Lower lobe of right lung (tissue), 2 donors: ENCODE results near the gene SLC51A. TPM values are rescaled to one million over a fixed set of nuclear protein-coding genes. Genes with fewer than 3 reads are reported as not detected.
"Not testable (repeated sequence)": the region's sequence is repeated elsewhere in the genome, so short reads cannot be mapped to it uniquely, and the experiment has no call there.

ENCODE experiments used
- ATAC-seq, 2 donors: fragments of 200-7000 bp; cut with Tn5 transposase; one replicate each; pipeline ENCODE4 v1.9.1; 2020 to 2022; ENCODE audit warnings: mild to moderate bottlenecking in 2 of 2, moderate library complexity in 2 of 2
- DNase-seq: peaks from one replicate; pipeline ENCODE4 v3.0.0-alpha.2; 2020
- H3K27ac ChIP-seq: fragments of 200-600 bp; one replicate; pipeline ENCODE4 v1.8.0; 2022
- H3K27me3 ChIP-seq: fragments of 200-600 bp; one replicate; pipeline ENCODE4 v1.8.0; 2022; ENCODE audit warnings: low read depth
- H3K36me3 ChIP-seq: fragments of 200-600 bp; one replicate; pipeline ENCODE4 v1.8.0; 2022; ENCODE audit warnings: mild to moderate bottlenecking
- H3K4me1 ChIP-seq: fragments of 200-600 bp; one replicate; pipeline ENCODE4 v1.8.0; 2022
- H3K4me3 ChIP-seq: fragments of 200-600 bp; one replicate; pipeline ENCODE4 v1.8.0; 2022; ENCODE audit warnings: mild to moderate bottlenecking
- H3K9me3 ChIP-seq: fragments of 200-600 bp; one replicate; pipeline ENCODE4 v1.8.0; 2022
- CTCF ChIP-seq: fragments of 200-600 bp; IDR thresholded peaks from one replicate; pipeline ENCODE4 v1.8.0; 2022; ENCODE audit warnings: antibody characterized with exemption, mild to moderate bottlenecking
- intact Hi-C: fragments of 100-400 bp; cut with DNase I; formaldehyde crosslinking; loops from one replicate; pipeline ENCODE4 v1.11.0; 2022
- total RNA-seq: library from RNA; stranded (reverse); fragmentation: NEBNext Ultra II Directional; extraction: Animal tissue kit (Norgen Biotek cat#: 25700); gene quantifications from one replicate; pipeline ENCODE4 v1.2.1, GENCODE V29; 2021
- donor health status: DM: no; HTN: yes; CAD: no; lungs with severe emphysema.

The SLC51A gene
- total RNA-seq, 1 donor from 2014 or later: 1.3 TPM

DNA sequence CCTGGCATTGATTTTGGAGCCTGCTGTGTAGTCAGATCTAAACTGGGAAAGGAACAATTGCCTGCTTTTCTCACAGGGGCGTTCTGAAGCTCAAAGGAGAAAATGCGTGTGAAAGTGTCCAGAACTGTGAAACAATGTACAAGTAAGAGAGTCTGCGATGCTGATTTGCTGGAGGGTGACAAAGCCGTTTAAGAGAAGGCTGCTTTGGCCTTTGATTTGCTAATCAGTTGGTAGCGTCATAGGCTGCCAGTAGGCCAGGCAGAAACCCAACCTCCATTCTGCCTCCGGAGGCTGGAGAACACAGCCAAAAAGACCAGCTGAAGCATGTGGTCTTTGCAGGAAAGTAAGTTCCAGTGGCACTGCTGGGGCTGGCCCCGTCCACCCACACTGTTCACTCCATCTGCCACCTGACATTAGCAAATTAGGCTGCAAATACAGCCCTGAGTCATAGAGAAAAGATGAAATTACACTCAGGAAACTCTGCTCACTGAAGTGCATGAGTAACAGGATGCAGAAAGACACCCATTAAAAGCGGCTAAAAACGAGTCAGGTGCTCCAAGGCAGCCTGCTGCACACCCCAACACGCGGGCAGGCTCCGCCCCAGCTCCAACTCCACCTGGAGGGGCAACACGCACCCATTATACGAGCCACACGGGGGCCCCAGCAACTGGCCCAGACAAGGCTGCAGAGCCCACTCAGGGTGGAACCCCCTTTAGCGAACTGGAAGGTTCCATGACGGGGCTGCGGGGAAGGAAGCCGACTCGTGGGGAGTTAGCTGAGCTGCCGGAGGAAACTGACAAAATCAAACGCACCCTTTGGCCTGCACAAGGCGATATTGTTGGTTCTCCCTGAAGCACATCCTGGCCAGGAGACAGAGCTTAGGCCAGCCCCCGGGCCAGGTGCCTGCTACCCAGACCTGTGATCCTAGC lies 36.7 kb upstream of the SLC51A start:
- intact Hi-C loops: no loop called here
- TF ChIP-seq CTCF: no peak
- no peak for DNase-seq
- Histone ChIP-seq H3K4me3 (peak overlapping the region; percentile 23), H3K9me3 (no peaks in the 10 kb centered on the region), H3K36me3 (no peaks in the 10 kb centered on the region), H3K27ac (peak overlapping the region; percentile 60), H3K27me3 (no peaks in the 10 kb centered on the region), H3K4me1 (peaks cover 8% of the 10 kb centered on the region)
- peak; percentile 68 for ATAC-seq

DNA sequence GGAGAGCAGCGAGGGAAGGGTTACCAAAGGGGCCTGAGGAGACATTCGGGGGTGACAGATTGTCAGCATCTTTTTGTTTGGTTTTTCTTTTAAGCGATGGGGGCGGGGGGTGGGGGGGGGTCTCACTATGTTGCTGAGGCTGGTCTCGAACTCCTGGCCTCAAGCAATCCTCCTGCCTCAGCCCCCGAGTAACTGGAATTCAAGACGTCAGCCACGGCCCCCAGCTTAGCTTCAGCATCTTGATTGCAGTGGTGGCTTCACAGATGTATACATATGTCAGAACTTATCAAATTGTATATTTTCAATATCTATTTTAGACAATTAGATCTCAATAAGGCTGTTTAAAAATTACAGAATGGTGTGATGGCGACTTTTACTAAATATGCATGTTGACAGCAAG lies 36.0 kb upstream of the SLC51A start:
- no peaks in the 10 kb centered on the region for H3K9me3 ChIP-seq
- no peak for TF ChIP-seq CTCF
- peak; percentile 8 for DNase-seq
- H3K27ac ChIP-seq: peak overlapping the region; percentile 60
- intact Hi-C loops: no loop called here
- peaks cover 8% of the 10 kb centered on the region for H3K4me1 ChIP-seq
- no peaks in the 10 kb centered on the region for H3K36me3 ChIP-seq
- H3K4me3 ChIP-seq: no peak overlapping the region
- no peaks in the 10 kb centered on the region for H3K27me3 ChIP-seq
- ATAC-seq: no peak

GRCh38 chr3:196181127-196181546 lies 35.2 kb upstream of the SLC51A start:
- DNase-seq (no peak), ATAC-seq (no peak)
- H3K27me3 ChIP-seq: no peaks in the 10 kb centered on the region
- peaks cover 8% of the 10 kb centered on the region for H3K4me1 ChIP-seq
- H3K27ac ChIP-seq: no peak overlapping the region
- intact Hi-C loops: no loop called here
- TF ChIP-seq CTCF: no peak
- H3K36me3 ChIP-seq: no peaks in the 10 kb centered on the region
- H3K9me3 ChIP-seq: no peaks in the 10 kb centered on the region
- H3K4me3 ChIP-seq: no peak overlapping the region

DNA sequence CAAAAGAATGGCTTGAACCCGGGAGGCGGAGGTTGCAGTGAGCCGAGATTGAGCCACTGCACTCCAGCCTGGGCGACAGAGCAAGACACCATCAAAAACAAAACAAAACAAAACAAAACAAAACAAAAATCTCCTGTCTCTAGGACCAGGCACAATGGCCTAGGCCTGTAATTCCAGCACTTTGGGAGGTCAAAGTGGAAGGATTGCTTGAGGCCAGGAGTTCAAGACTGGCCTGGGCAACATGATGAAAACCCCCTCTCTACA lies 32.2 kb upstream of the SLC51A start:
- intact Hi-C loops: not testable (repeated sequence)

DNA sequence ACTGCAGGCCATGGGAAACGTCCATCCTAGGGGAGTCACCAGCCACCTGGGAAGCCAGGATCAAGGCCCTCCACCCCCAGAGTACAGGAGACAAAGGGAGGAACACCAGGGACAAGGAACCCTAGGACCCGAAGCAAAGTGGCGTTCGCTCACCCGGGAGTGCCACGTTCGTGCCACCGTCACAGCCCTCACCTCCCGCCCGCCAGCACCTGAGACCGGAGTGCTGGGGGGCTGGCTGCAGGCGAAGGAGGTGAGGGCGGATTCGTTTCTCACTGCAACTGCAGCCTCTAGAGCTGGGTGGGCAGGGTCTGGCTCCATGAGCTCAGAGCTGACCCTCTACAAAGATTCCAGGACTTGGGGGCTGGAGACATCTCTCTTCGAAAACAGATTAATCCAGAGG lies 31.5 kb upstream of the SLC51A start:
- DNase-seq: no peak
- no peak for TF ChIP-seq CTCF
- no peak overlapping the region for H3K27ac ChIP-seq
- H3K9me3 ChIP-seq: no peaks in the 10 kb centered on the region
- H3K4me3 ChIP-seq: no peak overlapping the region
- no peaks in the 10 kb centered on the region for H3K27me3 ChIP-seq
- H3K4me1 ChIP-seq: peaks cover 1% of the 10 kb centered on the region
- intact Hi-C loops: no loop called here
- ATAC-seq: no peak
- H3K36me3 ChIP-seq: no peaks in the 10 kb centered on the region

More for the DNA sequence above, 32.2 kb upstream of the SLC51A start:
- not testable (repeated sequence) for H3K4me3 ChIP-seq, H3K27ac ChIP-seq, H3K27me3 ChIP-seq, H3K4me1 ChIP-seq, DNase-seq, H3K9me3 ChIP-seq, ATAC-seq, H3K36me3 ChIP-seq
